PC-3 (cell line): ENCODE results near the gene DNPEP. TPM values are rescaled to one million over a fixed set of nuclear protein-coding genes. Genes with fewer than 3 reads are reported as not detected.

Experiments used
- ATAC-seq: fragments of 200-7000 bp; cut with Tn5 transposase; 2 replicates; pipeline ENCODE4 v1.9.1; 2020; ENCODE audit warnings: mild to moderate bottlenecking, moderate library complexity
- Bru-seq: library from RNA; stranded (reverse); fragments of 400-500 nt; gene quantifications from one replicate; lab custom pipeline; 2021; lab: Mats Ljungman, UMichigan
- BruChase-seq, 2 experiments: library from RNA; stranded (reverse); fragments of 400-500 nt; gene quantifications; one replicate each; lab custom pipeline; 2021; lab: Mats Ljungman, UMichigan
- BruUV-seq: library from RNA; stranded (reverse); fragments of 400-500 nt; replicated peaks from 2 replicates; lab custom pipeline; 2021; lab: Mats Ljungman, UMichigan
- CTCF ChIA-PET: fragments of 300-600 bp; sonication (Branson Sonifier 250); formaldehyde crosslinking; loops from one replicate; lab custom pipeline; 2022; ENCODE audit warnings: antibody characterized with exemption; lab: Charles Lee
- POLR2A ChIA-PET: fragments of 300-600 bp; sonication (Branson Sonifier 250); formaldehyde crosslinking; loops from one replicate; lab custom pipeline; 2022; ENCODE audit warnings: antibody characterized with exemption; ENCODE audit not compliant: unreplicated experiment; lab: Charles Lee
- DNase-seq: peaks from one replicate; pipeline ENCODE4 v3.0.0-alpha.2; 2015
- H2AFZ ChIP-seq: fragments of 300-600 bp; sonication (generic); 2 replicates; pipeline ENCODE4 v1.6.0; 2016; ENCODE audit warnings: antibody characterized with exemption, low read length
- H3F3A ChIP-seq: fragments of 300-600 bp; sonication (generic); one replicate; pipeline ENCODE4 v1.6.0; 2017; ENCODE audit warnings: antibody characterized with exemption, low read length, control low read depth, mild to moderate bottlenecking; ENCODE audit not compliant: unreplicated experiment
- H3K27ac ChIP-seq: fragments of 300-600 bp; sonication (generic); 2 replicates; pipeline ENCODE4 v1.5.1; 2016; ENCODE audit warnings: mild to moderate bottlenecking, low read length
- H3K27me3 ChIP-seq: fragments of 300-600 bp; sonication (generic); 2 replicates; pipeline ENCODE4 v1.6.1; 2016; ENCODE audit warnings: low read length, mixed read lengths
- H3K36me3 ChIP-seq: fragments of 300-600 bp; sonication (generic); 2 replicates; pipeline ENCODE4 v1.6.1; 2016; ENCODE audit warnings: low read depth, mixed run types, low read length, mixed read lengths
- H3K4me1 ChIP-seq: fragments of 300-600 bp; sonication (generic); 2 replicates; pipeline ENCODE4 v1.5.1; 2016; ENCODE audit warnings: low read length; ENCODE audit not compliant: insufficient read depth
- H3K4me2 ChIP-seq: fragments of 300-600 bp; sonication (generic); 2 replicates; pipeline ENCODE4 v1.6.0; 2016; ENCODE audit warnings: low read length
- H3K4me3 ChIP-seq: fragments of 300-600 bp; sonication (generic); 2 replicates; pipeline ENCODE4 v1.5.1; 2016; ENCODE audit warnings: mild to moderate bottlenecking, low read length, mixed read lengths
- H3K79me2 ChIP-seq: fragments of 300-600 bp; sonication (generic); 2 replicates; pipeline ENCODE4 v1.6.1; 2017; ENCODE audit warnings: low read length, mixed read lengths
- H3K9ac ChIP-seq: fragments of 300-600 bp; sonication (generic); 2 replicates; pipeline ENCODE4 v1.6.0; 2016; ENCODE audit warnings: mild to moderate bottlenecking, low read length
- H3K9me2 ChIP-seq: fragments of 300-600 bp; sonication (generic); replicated peaks from 2 replicates; pipeline ENCODE4 v1.6.1; 2016; ENCODE audit warnings: mixed run types, low read length, mixed read lengths
- H3K9me3 ChIP-seq: fragments of 300-600 bp; sonication (generic); 2 replicates; pipeline ENCODE4 v1.6.1; 2016; ENCODE audit warnings: low read length, mixed read lengths
- H4K20me1 ChIP-seq: fragments of 300-600 bp; sonication (generic); 2 replicates; pipeline ENCODE4 v1.6.1; 2016; ENCODE audit warnings: low read length, mixed read lengths
- CTCF ChIP-seq: fragments of 300-600 bp; sonication (generic); conservative IDR thresholded peaks from 2 replicates; pipeline ENCODE4 v1.5.1; 2017; ENCODE audit warnings: antibody characterized with exemption, low read depth, mild to moderate bottlenecking, low read length
- EZH2 ChIP-seq: fragments of 300-600 bp; sonication (generic); IDR thresholded peaks from one replicate; pipeline ENCODE4 v1.6.1; 2017; ENCODE audit warnings: antibody characterized with exemption, mild to moderate bottlenecking, low read length; ENCODE audit not compliant: unreplicated experiment
- EZH2phosphoT487 ChIP-seq: fragments of 300-600 bp; sonication (generic); IDR thresholded peaks from 2 replicates; pipeline ENCODE4 v1.6.1; 2018; ENCODE audit warnings: mild to moderate bottlenecking, antibody characterized with exemption, low read length, borderline replicate concordance
- intact Hi-C: fragments of 100-400 bp; cut with micrococcal nuclease; formaldehyde crosslinking; loops from 2 replicates; pipeline ENCODE4 v1.9.0; 2023
- long read RNA-seq: library from polyadenylated mRNA; unstranded; transcript quantifications from one replicate; pipeline ENCODE4 v2.0.0, GENCODE V29; 2021; ENCODE audit not compliant: unreplicated experiment
- total RNA-seq: library from RNA; depleted of rRNA; stranded (reverse); fragments of >200 nt; gene quantifications from 2 replicates; pipeline ENCODE4 v1.2.3, GENCODE V29; 2014; rRNA removed

Gene DNPEP
- total RNA-seq (86.2 and 114 TPM in 2 replicates), Bru-seq, nascent RNA (percentile 64 among the genes with signal in this experiment), BruChase-seq, experiment 1, labeled RNA remaining after a 6-hour chase (percentile 72 among the genes with signal in this experiment), BruChase-seq, experiment 2, labeled RNA remaining after a 2-hour chase (percentile 74 among the genes with signal in this experiment)
- long read RNA-seq, transcript DNPEP-201 (15 exons, 2,425 nt), result major isoform, 121 of 267 reads
- long read RNA-seq, transcript DNPEP-203 (15 exons, 1,657 nt), result minor isoform, 35 of 267 reads
- long read RNA-seq, transcript DNPEP-217 (15 exons, 2,408 nt), result minor isoform, 16 of 267 reads
- long read RNA-seq, partial matches to known transcripts, result 34 of 267 reads
- long read RNA-seq, other reads (novel, unspliced or antisense), result 59 of 267 reads

DNA sequence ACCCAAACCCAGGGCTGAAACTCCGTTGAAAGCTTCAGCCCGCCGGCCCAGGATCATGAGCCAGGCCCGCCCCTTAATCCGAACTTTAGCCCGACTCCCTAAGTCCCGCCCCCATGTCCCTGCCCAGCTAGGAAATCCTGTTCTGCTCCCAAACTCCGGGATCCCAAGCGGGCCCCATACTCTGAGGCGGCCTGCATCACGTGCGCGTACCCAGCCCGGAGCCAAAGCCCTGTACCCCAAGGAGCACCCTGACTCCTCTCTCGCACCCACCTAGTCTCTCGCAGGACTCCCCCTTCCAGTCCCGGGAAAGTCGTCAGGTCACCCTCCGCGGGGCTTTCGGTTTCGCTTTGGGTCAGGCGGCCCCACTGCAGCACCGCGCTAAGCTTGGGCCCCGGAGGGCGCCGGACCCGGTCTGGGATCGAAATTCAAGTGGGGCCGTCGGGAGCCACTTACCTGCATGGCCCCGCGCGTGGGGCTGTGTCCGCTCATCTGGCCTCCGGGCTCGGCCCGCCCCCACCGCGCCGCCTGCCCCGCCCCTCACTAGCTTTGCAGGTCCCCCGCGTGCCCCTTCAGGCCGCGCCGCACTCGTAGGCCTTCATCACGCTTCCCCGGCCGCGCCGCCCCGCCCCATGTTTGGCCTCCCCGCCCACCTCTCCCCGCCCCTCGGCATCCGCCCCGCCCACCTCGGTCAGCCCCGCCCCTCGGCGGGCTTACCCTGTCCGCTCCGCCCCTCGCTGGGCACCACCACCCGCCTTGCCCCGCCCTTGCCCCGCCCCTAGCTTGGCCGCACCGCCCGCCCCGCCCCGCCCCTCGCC lies at the start of gene DNPEP:
DNPEP (minus strand) TSS at position 607 of the 815 bp plus-strand sequence; CDS start at position 489, 118 bp downstream.
- intact Hi-C loops, result loop anchor here (1.0 to 10.0 kb wide), 4 partner anchors 25 to 223 kb away; partner anchors contain the start of genes GMPPA, NHEJ1, TUBA4A and TUBA4B
- CTCF ChIA-PET, result interaction anchor here (0.6 to 2.0 kb wide), 7 partner anchors 11 to 142 kb away, joined by 3 to 9 read pairs (median 5); partner anchors contain the start of gene DNAJB2

DNA sequence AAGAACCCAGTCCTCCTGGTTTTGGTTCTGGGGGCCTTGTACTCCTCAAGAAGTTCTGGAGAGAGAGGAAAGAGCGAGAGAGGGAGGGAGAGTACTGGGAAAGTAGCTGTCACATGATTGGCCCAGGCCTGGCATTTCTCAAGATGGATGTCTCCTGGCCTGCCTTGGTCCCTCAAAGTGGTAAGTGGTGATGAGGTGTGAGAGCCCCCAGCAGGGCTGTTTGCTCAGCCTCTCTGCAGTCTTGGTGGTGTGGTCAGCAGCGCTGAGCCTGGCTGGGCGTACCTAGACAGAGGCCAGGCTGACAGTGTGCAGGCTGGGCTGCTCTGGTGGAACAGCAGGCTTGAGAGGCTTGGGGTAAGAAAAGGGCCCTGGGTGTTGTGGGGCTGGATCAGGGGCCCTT lies 49.4 kb upstream of the DNPEP start:
- Histone ChIP-seq H3F3A (no peaks in the 10 kb centered on the region), H3K36me3 (no peaks in the 10 kb centered on the region), H3K79me2 (no peaks in the 10 kb centered on the region), H3K4me2 (no peak overlapping the region), H3K27ac (no peak overlapping the region), H3K9me2 (no peaks in the 10 kb centered on the region), H3K4me1 (peaks cover 11% of the 10 kb centered on the region), H3K4me3 (no peak overlapping the region), H3K27me3 (no peaks in the 10 kb centered on the region), H3K9me3 (no peaks in the 10 kb centered on the region), H3K9ac (no peak overlapping the region), H2AFZ (no peak overlapping the region), H4K20me1 (no peaks in the 10 kb centered on the region)
- BruUV-seq, result no TSS peak
- CTCF ChIA-PET, result interaction anchor here (0.6 kb wide), 1 partner anchor 18 kb away, joined by 3 read pairs; no protein-coding TSS in a partner anchor
- ATAC-seq, result no peak
- no peak for DNase-seq
- intact Hi-C loops, result no loop called here
- TF ChIP-seq EZH2phosphoT487, result no peak
- POLR2A ChIA-PET, result no interaction called here

More for the DNA sequence above, at the start of gene DNPEP:
- H3K9me3 ChIP-seq, result no peaks in the 10 kb centered on the region
- peaks cover 15% of the 10 kb centered on the region for H3K4me1 ChIP-seq
- peak within 1 kb of the TSS; percentile 99 for H3K4me3 ChIP-seq
- H3K4me2 ChIP-seq, result peak within 1 kb of the TSS; percentile 100
- TF ChIP-seq EZH2phosphoT487, result no peak
- POLR2A ChIA-PET, result interaction anchor here (0.5 to 1.4 kb wide), 10 partner anchors 9 to 210 kb away, joined by 3 to 14 read pairs (median 10); partner anchors contain the start of genes DNAJB2 and GMPPA
- 0 out of 2 replicates have a peak, but pooled peaks cover 9% of the 10 kb centered on the region for H4K20me1 ChIP-seq
- no peaks in the 10 kb centered on the region for H3K9me2 ChIP-seq
- DNase-seq, result peak; percentile 83
- no peaks in the 10 kb centered on the region for H3K27me3 ChIP-seq
- H3K27ac ChIP-seq, result peak within 1 kb of the TSS; percentile 88
- peaks cover 11% of the 10 kb centered on the region for H3K79me2 ChIP-seq
- H2AFZ ChIP-seq, result peak within 1 kb of the TSS; percentile 95
- peak; percentile 70 for ATAC-seq
- H3K36me3 ChIP-seq, result peaks cover 26% of the 10 kb centered on the region
- H3F3A ChIP-seq, result no peaks in the 10 kb centered on the region
- no TSS peak for BruUV-seq
- H3K9ac ChIP-seq, result peak within 1 kb of the TSS; percentile 99

- H3K4me2 ChIP-seq, result no peak overlapping the region
- no peaks in the 10 kb centered on the region for H3K36me3 ChIP-seq
- CTCF ChIA-PET, result interaction anchor here (0.6 kb wide), 1 partner anchor 19 kb away, joined by 3 read pairs; no protein-coding TSS in a partner anchor
- no peaks in the 10 kb centered on the region for H3K9me3 ChIP-seq
- H3K4me1 ChIP-seq, result peaks cover 10% of the 10 kb centered on the region
- BruUV-seq, result no TSS peak
- TF ChIP-seq CTCF (no peak), EZH2 (no peak), EZH2phosphoT487 (no peak)
- intact Hi-C loops, result no loop called here
- no peaks in the 10 kb centered on the region for H4K20me1 ChIP-seq
- H3K27ac ChIP-seq, result no peak overlapping the region
- no peak overlapping the region for H3K4me3 ChIP-seq
- no peaks in the 10 kb centered on the region for H3F3A ChIP-seq
- no peaks in the 10 kb centered on the region for H3K27me3 ChIP-seq
- no peak overlapping the region for H2AFZ ChIP-seq
- H3K9ac ChIP-seq, result no peak overlapping the region
- no peaks in the 10 kb centered on the region for H3K79me2 ChIP-seq
- H3K9me2 ChIP-seq, result no peaks in the 10 kb centered on the region
- ATAC-seq (no peak), DNase-seq (no peak)
- POLR2A ChIA-PET, result interaction anchor here (0.6 kb wide), 1 partner anchor 38 kb away, joined by 4 read pairs; no protein-coding TSS in a partner anchor
These were observed 48.8 kb upstream of the DNPEP start for GRCh38 chr2:219436491-219436890.
